MG63 (cell line): ENCODE results near the gene TMEM260. TPM values are rescaled to one million over a fixed set of nuclear protein-coding genes. Genes with fewer than 3 reads are reported as not detected.

ENCODE experiments used
- DNase-seq: peaks from one replicate; pipeline ENCODE4 v3.0.0-alpha.2; 2020
- H3K27me3 ChIP-seq: fragments of 250-450 bp; sonication (Bioruptor Pico); 2 replicates; pipeline ENCODE4 v1.5.1; 2020; ENCODE audit warnings: mild to moderate bottlenecking, moderate library complexity
- H3K36me3 ChIP-seq: fragments of 250-450 bp; sonication (Bioruptor Pico); 2 replicates; pipeline ENCODE4 v1.5.1; 2020; ENCODE audit warnings: mild to moderate bottlenecking, moderate library complexity
- H3K4me3 ChIP-seq: fragments of 250-450 bp; sonication (Bioruptor Pico); 2 replicates; pipeline ENCODE4 v1.5.1; 2020; ENCODE audit warnings: mild to moderate bottlenecking, moderate library complexity
- H3K9me3 ChIP-seq: fragments of 250-450 bp; sonication (Bioruptor Pico); 2 replicates; pipeline ENCODE4 v1.5.1; 2020; ENCODE audit warnings: mild to moderate bottlenecking, moderate library complexity
- total RNA-seq: library from RNA; depleted of rRNA; stranded (reverse); fragments of >200 nt; shearing (Covaris generic); gene quantifications from 2 replicates; pipeline ENCODE4 v1.2.3, GENCODE V29; 2014; ENCODE audit warnings: low replicate concordance; rRNA removed

TMEM260 gene
- total RNA-seq, result 2.4 and 3.2 TPM in 2 replicates

- Histone ChIP-seq H3K4me3 (peak within 1 kb of the TSS; percentile 80), H3K27me3 (no peaks in the 10 kb centered on the region), H3K9me3 (no peaks in the 10 kb centered on the region), H3K36me3 (no peaks in the 10 kb centered on the region)
- peak; percentile 73 for DNase-seq
Measured at GRCh38 chr14:56579345-56580220, at the start of gene TMEM260. TSS of gene TMEM260 (plus strand) at chr14:56579798. CDS start at chr14:56579915, 117 bp downstream.

- no peaks in the 10 kb centered on the region for H3K36me3 ChIP-seq
- H3K27me3 ChIP-seq, result no peaks in the 10 kb centered on the region
- H3K9me3 ChIP-seq, result no peaks in the 10 kb centered on the region
- no peak for DNase-seq
- H3K4me3 ChIP-seq, result no peak overlapping the region
Measured at GRCh38 chr14:56532546-56532945, 47.1 kb upstream of the TMEM260 start.

GRCh38 chr14:56534656-56535055 lies 44.9 kb upstream of the TMEM260 start:
- Histone ChIP-seq H3K36me3 (no peaks in the 10 kb centered on the region), H3K27me3 (no peaks in the 10 kb centered on the region), H3K9me3 (no peaks in the 10 kb centered on the region), H3K4me3 (no peak overlapping the region)
- no peak for DNase-seq

GRCh38 chr14:56539862-56540261 lies 39.7 kb upstream of the TMEM260 start:
- Histone ChIP-seq H3K36me3 (no peaks in the 10 kb centered on the region), H3K4me3 (no peak overlapping the region), H3K9me3 (no peaks in the 10 kb centered on the region), H3K27me3 (no peaks in the 10 kb centered on the region)
- DNase-seq, result no peak

GRCh38 chr14:56543436-56543835 lies 36.2 kb upstream of the TMEM260 start:
- DNase-seq, result no peak
- H3K36me3 ChIP-seq, result no peaks in the 10 kb centered on the region
- H3K27me3 ChIP-seq, result no peaks in the 10 kb centered on the region
- no peak overlapping the region for H3K4me3 ChIP-seq
- H3K9me3 ChIP-seq, result no peaks in the 10 kb centered on the region

GRCh38 chr14:56549721-56550120 lies 29.9 kb upstream of the TMEM260 start:
- no peak overlapping the region for H3K4me3 ChIP-seq
- H3K9me3 ChIP-seq, result no peaks in the 10 kb centered on the region
- no peak for DNase-seq
- H3K36me3 ChIP-seq, result no peaks in the 10 kb centered on the region
- no peaks in the 10 kb centered on the region for H3K27me3 ChIP-seq

GRCh38 chr14:56552615-56553014 lies 27.0 kb upstream of the TMEM260 start:
- no peak for DNase-seq
- no peak overlapping the region for H3K4me3 ChIP-seq
- no peaks in the 10 kb centered on the region for H3K27me3 ChIP-seq
- H3K36me3 ChIP-seq, result no peaks in the 10 kb centered on the region
- no peaks in the 10 kb centered on the region for H3K9me3 ChIP-seq

- H3K27me3 ChIP-seq, result no peaks in the 10 kb centered on the region
- H3K9me3 ChIP-seq, result no peaks in the 10 kb centered on the region
- no peak overlapping the region for H3K4me3 ChIP-seq
- no peak for DNase-seq
- H3K36me3 ChIP-seq, result no peaks in the 10 kb centered on the region
Measured at GRCh38 chr14:56554301-56554700, 25.3 kb upstream of the TMEM260 start.

GRCh38 chr14:56555921-56556570 lies 23.6 kb upstream of the TMEM260 start:
- DNase-seq, result no peak
- Histone ChIP-seq H3K9me3 (no peaks in the 10 kb centered on the region), H3K27me3 (no peaks in the 10 kb centered on the region), H3K4me3 (no peak overlapping the region), H3K36me3 (no peaks in the 10 kb centered on the region)

GRCh38 chr14:56559182-56559581 lies 20.4 kb upstream of the TMEM260 start:
- Histone ChIP-seq H3K36me3 (no peaks in the 10 kb centered on the region), H3K4me3 (no peak overlapping the region), H3K9me3 (no peaks in the 10 kb centered on the region), H3K27me3 (no peaks in the 10 kb centered on the region)
- DNase-seq, result no peak

GRCh38 chr14:56561606-56562005 lies 18.0 kb upstream of the TMEM260 start:
- H3K27me3 ChIP-seq, result no peaks in the 10 kb centered on the region
- H3K9me3 ChIP-seq, result no peaks in the 10 kb centered on the region
- H3K36me3 ChIP-seq, result no peaks in the 10 kb centered on the region
- peak; percentile 15 for DNase-seq
- H3K4me3 ChIP-seq, result no peak overlapping the region

- no peak for DNase-seq
- Histone ChIP-seq H3K27me3 (no peaks in the 10 kb centered on the region), H3K9me3 (no peaks in the 10 kb centered on the region), H3K36me3 (no peaks in the 10 kb centered on the region), H3K4me3 (no peak overlapping the region)
Measured at GRCh38 chr14:56562883-56563282, 16.7 kb upstream of the TMEM260 start.

- no peaks in the 10 kb centered on the region for H3K27me3 ChIP-seq
- no peak for DNase-seq
- H3K4me3 ChIP-seq, result no peak overlapping the region
- no peaks in the 10 kb centered on the region for H3K36me3 ChIP-seq
- H3K9me3 ChIP-seq, result no peaks in the 10 kb centered on the region
Measured at GRCh38 chr14:56569174-56569573, 10.4 kb upstream of the TMEM260 start.

GRCh38 chr14:56570295-56570694 lies 9.3 kb upstream of the TMEM260 start:
- DNase-seq, result no peak
- Histone ChIP-seq H3K27me3 (no peaks in the 10 kb centered on the region), H3K9me3 (no peaks in the 10 kb centered on the region), H3K36me3 (no peaks in the 10 kb centered on the region), H3K4me3 (no peak overlapping the region)

GRCh38 chr14:56580221-56580711 lies 668 bp downstream of the TMEM260 start:
- no peaks in the 10 kb centered on the region for H3K9me3 ChIP-seq
- peak overlapping the region; percentile 80 for H3K4me3 ChIP-seq
- no peaks in the 10 kb centered on the region for H3K27me3 ChIP-seq
- no peaks in the 10 kb centered on the region for H3K36me3 ChIP-seq
- DNase-seq, result no peak

GRCh38 chr14:56581041-56581727 lies 1.6 kb downstream of the TMEM260 start:
- no peak for DNase-seq
- Histone ChIP-seq H3K4me3 (no peak overlapping the region), H3K36me3 (no peaks in the 10 kb centered on the region; the same call in 1 of the 2 replicates), H3K27me3 (no peaks in the 10 kb centered on the region), H3K9me3 (no peaks in the 10 kb centered on the region)

GRCh38 chr14:56585461-56586084 lies 6.0 kb downstream of the TMEM260 start:
- Histone ChIP-seq H3K9me3 (no peaks in the 10 kb centered on the region), H3K27me3 (no peaks in the 10 kb centered on the region), H3K36me3 (no peaks in the 10 kb centered on the region; the same call in 1 of the 2 replicates), H3K4me3 (no peak overlapping the region)
- DNase-seq, result peak; percentile 2
